HepG2 (cell line): ENCODE measurements around the gene PM20D1. TPM values are rescaled to one million over a fixed set of nuclear protein-coding genes. Genes with fewer than 3 reads are reported as not detected.

ENCODE experiments used
- CEBPG ChIP-seq: IDR thresholded peaks from 2 replicates; pipeline ENCODE4 v1.6.1; 2016
- ELF1 ChIP-seq: sonication (generic); formaldehyde crosslinking; IDR thresholded peaks from 2 replicates; pipeline ENCODE4 v1.4.0; 2020; ENCODE audit warnings: missing genetic modification reagents
- FOSL1 ChIP-seq: sonication (generic); formaldehyde crosslinking; IDR thresholded peaks from 2 replicates; pipeline ENCODE4 v1.9.0; 2021; ENCODE audit warnings: missing genetic modification reagents, borderline replicate concordance
- GABPA ChIP-seq, 2 experiments: IDR thresholded peaks; 2 replicates each; pipeline ENCODE4 v1.6.1; 2011 to 2016; ENCODE audit warnings: low read depth in 2 of 2, low read length in 1 of 2, missing biosample characterization in 1 of 2, missing genetic modification characterization in 1 of 2
- HMG20B ChIP-seq: conservative IDR thresholded peaks from 2 replicates; pipeline ENCODE4 v1.6.1; 2016; ENCODE audit warnings: missing genetic modification reagents, missing compliant biosample characterization
- HNRNPLL ChIP-seq: fragments of 200-400 bp; formaldehyde crosslinking; IDR thresholded peaks from 2 replicates; pipeline ENCODE4 v1.6.1; 2017; ENCODE audit warnings: mild to moderate bottlenecking, low read depth, low read length; ENCODE audit not compliant: poor library complexity, severe bottlenecking
- ISL2 ChIP-seq: sonication (generic); formaldehyde crosslinking; IDR thresholded peaks from 2 replicates; pipeline ENCODE4 v1.5.0; 2020; ENCODE audit warnings: missing genetic modification reagents
- KDM3A ChIP-seq: IDR thresholded peaks from 2 replicates; pipeline ENCODE4 v1.6.1; 2018; ENCODE audit warnings: low read depth, missing compliant biosample characterization
- NBN ChIP-seq: fragments of 450-650 bp; conservative IDR thresholded peaks from 2 replicates; pipeline ENCODE4 v1.6.1; 2017
- POLR2G ChIP-seq: fragments of 200-400 bp; formaldehyde crosslinking; IDR thresholded peaks from 2 replicates; pipeline ENCODE4 v1.6.1; 2018; ENCODE audit warnings: mild to moderate bottlenecking, low read depth, low read length, moderate library complexity
- RFX1 ChIP-seq: fragments of 450-650 bp; IDR thresholded peaks from 2 replicates; pipeline ENCODE4 v1.6.1; 2017
- SNRNP70 ChIP-seq: fragments of 200-400 bp; formaldehyde crosslinking; IDR thresholded peaks from 2 replicates; pipeline ENCODE4 v1.6.1; 2017; ENCODE audit warnings: mild to moderate bottlenecking, low read depth, low read length, moderate library complexity
- XBP1 ChIP-seq: sonication (generic); formaldehyde crosslinking; IDR thresholded peaks from 2 replicates; pipeline ENCODE4 v1.5.0; 2020; ENCODE audit warnings: missing genetic modification reagents
- YEATS4 ChIP-seq: sonication (generic); formaldehyde crosslinking; IDR thresholded peaks from 2 replicates; pipeline ENCODE4 v1.4.0; 2020; ENCODE audit warnings: missing genetic modification reagents, borderline replicate concordance
- ZFP1 ChIP-seq: IDR thresholded peaks from 2 replicates; pipeline ENCODE4 v1.6.1; 2016
- ZFP90 ChIP-seq: sonication (generic); formaldehyde crosslinking; IDR thresholded peaks from 2 replicates; pipeline ENCODE4 v1.8.0; 2022; ENCODE audit warnings: missing genetic modification reagents, mild to moderate bottlenecking, inconsistent platforms, borderline replicate concordance
- ZKSCAN1 ChIP-seq: fragments of 150-350 bp; IDR thresholded peaks from 2 replicates; pipeline ENCODE4 v1.6.1; 2014; ENCODE audit warnings: low read length
- ZNF34 ChIP-seq: sonication (generic); formaldehyde crosslinking; IDR thresholded peaks from 2 replicates; pipeline ENCODE4 v1.4.0; 2020; ENCODE audit warnings: mild to moderate bottlenecking, missing genetic modification reagents, borderline replicate concordance
- ZNF720 ChIP-seq: sonication (generic); formaldehyde crosslinking; IDR thresholded peaks from 2 replicates; pipeline ENCODE4 v1.4.0; 2020; ENCODE audit warnings: missing genetic modification reagents
- ZNF766 ChIP-seq: sonication (generic); formaldehyde crosslinking; IDR thresholded peaks from 2 replicates; pipeline ENCODE4 v1.5.0; 2020; ENCODE audit warnings: missing genetic modification reagents, borderline replicate concordance
- ZSCAN29 ChIP-seq: sonication (generic); formaldehyde crosslinking; conservative IDR thresholded peaks from 2 replicates; pipeline ENCODE4 v1.4.0; 2020; ENCODE audit warnings: mild to moderate bottlenecking, missing genetic modification reagents
- polyA plus RNA-seq, 8 experiments: library from polyadenylated mRNA; depleted of rRNA in 3 of 8; stranded (reverse) in 7 of 8; unstranded in 1 of 8; fragments of >200 nt; fragmentation: Illumina TruSeq in 4 of 8; extraction: Trizol in 4 of 8; gene quantifications; 2 replicates each; pipeline versions ENCODE4 v1.2.1 to v1.2.3, GENCODE V29; 2011 to 2016; ENCODE audit warnings: low read depth in 4 of 8, missing spikeins in 1 of 8, mixed read lengths in 1 of 8; ENCODE audit not compliant: insufficient read depth in 1 of 8
- total RNA-seq, 5 experiments: library from RNA; depleted of rRNA; stranded (reverse); fragments of >200 nt; fragmentation: Illumina TruSeq; extraction: Trizol; gene quantifications; 2 replicates each; pipeline ENCODE4 v1.2.3, GENCODE V29; 2016; ENCODE audit warnings: low read depth in 1 of 5
- TF ChIP-seq, protein P1 (sequence below): sonication (generic); formaldehyde crosslinking; conservative IDR thresholded peaks from 2 replicates; pipeline ENCODE4 v1.4.0; 2020; ENCODE audit warnings: mild to moderate bottlenecking, missing genetic modification reagents, moderate library complexity
- TF ChIP-seq, protein P2 (sequence below): sonication (generic); formaldehyde crosslinking; IDR thresholded peaks from 2 replicates; pipeline ENCODE4 v1.5.0; 2020; ENCODE audit warnings: mild to moderate bottlenecking, low read depth, missing genetic modification reagents, borderline replicate concordance
- TF ChIP-seq, protein P3 (sequence below): sonication (generic); IDR thresholded peaks from 2 replicates; pipeline ENCODE4 v1.6.1; 2016; ENCODE audit warnings: low read depth, borderline replicate concordance
- TF ChIP-seq, protein P4 (sequence below): sonication (generic); formaldehyde crosslinking; IDR thresholded peaks from 2 replicates; pipeline ENCODE4 v1.4.0; 2020; ENCODE audit warnings: missing genetic modification reagents

Gene PM20D1
- total and polyA plus RNA-seq, 2 of the 13 experiments (the other 11 are each of a cell fraction or from before 2014, with no cell fraction given), result not detected

DNA sequence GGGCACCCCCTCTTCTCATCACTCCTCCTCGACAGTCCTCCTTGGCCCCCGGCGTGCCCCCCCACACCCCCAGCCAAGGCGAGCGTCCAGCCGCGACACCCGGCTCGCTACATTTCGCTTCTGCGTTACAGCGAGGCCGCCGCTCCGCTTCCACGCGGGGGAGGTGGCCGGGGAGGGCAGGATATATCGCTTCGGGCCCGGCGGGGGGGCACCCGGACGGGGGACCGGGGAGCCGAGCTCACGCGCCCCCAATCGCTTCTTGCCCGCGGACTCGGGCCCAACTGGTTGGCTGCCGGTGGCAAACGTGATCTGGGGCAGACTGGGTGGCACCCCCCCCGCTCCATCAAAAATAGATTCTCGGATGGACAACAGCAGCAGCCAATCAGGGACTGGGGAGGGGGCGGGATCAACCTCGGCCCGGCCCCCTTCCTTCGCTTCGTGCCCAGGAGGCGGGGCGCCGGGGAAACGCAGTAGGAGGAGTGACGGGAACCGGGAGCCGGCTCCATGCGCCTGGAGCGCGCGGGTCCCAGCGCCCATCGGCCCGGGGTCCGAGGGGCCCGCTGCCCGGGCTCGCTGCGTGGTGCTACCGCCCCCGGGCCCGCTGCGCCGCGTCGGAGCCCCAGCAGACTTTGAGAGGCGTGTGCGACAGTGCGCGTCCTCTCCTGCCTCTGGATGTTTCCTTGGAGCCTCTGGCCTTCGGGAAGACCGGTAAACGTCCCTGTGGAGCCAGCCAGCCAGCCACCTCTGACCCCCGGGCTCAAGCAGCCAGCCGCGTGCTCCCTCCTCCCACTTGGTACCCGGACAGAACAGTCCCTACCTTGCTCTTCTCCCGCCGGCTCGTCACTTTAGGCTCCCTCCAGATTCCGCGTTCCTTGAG is 36.8 kb downstream of the PM20D1 start, which contains the start of gene SLC41A1 (continued):
- TF ChIP-seq, protein P1, sequence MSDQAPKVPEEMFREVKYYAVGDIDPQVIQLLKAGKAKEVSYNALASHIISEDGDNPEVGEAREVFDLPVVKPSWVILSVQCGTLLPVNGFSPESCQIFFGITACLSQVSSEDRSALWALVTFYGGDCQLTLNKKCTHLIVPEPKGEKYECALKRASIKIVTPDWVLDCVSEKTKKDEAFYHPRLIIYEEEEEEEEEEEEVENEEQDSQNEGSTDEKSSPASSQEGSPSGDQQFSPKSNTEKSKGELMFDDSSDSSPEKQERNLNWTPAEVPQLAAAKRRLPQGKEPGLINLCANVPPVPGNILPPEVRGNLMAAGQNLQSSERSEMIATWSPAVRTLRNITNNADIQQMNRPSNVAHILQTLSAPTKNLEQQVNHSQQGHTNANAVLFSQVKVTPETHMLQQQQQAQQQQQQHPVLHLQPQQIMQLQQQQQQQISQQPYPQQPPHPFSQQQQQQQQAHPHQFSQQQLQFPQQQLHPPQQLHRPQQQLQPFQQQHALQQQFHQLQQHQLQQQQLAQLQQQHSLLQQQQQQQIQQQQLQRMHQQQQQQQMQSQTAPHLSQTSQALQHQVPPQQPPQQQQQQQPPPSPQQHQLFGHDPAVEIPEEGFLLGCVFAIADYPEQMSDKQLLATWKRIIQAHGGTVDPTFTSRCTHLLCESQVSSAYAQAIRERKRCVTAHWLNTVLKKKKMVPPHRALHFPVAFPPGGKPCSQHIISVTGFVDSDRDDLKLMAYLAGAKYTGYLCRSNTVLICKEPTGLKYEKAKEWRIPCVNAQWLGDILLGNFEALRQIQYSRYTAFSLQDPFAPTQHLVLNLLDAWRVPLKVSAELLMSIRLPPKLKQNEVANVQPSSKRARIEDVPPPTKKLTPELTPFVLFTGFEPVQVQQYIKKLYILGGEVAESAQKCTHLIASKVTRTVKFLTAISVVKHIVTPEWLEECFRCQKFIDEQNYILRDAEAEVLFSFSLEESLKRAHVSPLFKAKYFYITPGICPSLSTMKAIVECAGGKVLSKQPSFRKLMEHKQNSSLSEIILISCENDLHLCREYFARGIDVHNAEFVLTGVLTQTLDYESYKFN, result no peak
- TF ChIP-seq, protein P2, sequence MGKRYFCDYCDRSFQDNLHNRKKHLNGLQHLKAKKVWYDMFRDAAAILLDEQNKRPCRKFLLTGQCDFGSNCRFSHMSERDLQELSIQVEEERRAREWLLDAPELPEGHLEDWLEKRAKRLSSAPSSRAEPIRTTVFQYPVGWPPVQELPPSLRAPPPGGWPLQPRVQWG (CRISPR knock-in tag), result no peak
- TF ChIP-seq ZNF720 (CRISPR knock-in tag) (no peak), POLR2G (no peak), ZFP90 (peak; percentile 48; the same call in 1 of the 2 replicates), HNRNPLL (peak; percentile 65), KDM3A (0 out of 2 replicates have a peak, but pooled peaks have one; percentile 18), ELF1 (CRISPR knock-in tag) (no peak), ISL2 (CRISPR knock-in tag) (no peak), GABPA (IDR thresholded peaks at IDR 0.05; ENCODE audit: low read depth, low read length) (no peak), GABPA (CRISPR knock-in tag; IDR thresholded peaks at IDR 0.05; ENCODE audit: low read depth) (no peak), HMG20B (no peak), ZFP1 (no peak), YEATS4 (0 out of 2 replicates have a peak, but pooled peaks have one; percentile 11), ZKSCAN1 (no peak), XBP1 (no peak), NBN (no peak), FOSL1 (CRISPR knock-in tag) (no peak), RFX1 (no peak), SNRNP70 (no peak), ZNF34 (no peak), ZSCAN29 (CRISPR knock-in tag) (no peak), CEBPG (CRISPR knock-in tag) (no peak), ZNF766 (CRISPR knock-in tag) (0 out of 2 replicates have a peak, but pooled peaks have one; percentile 31)
- TF ChIP-seq, protein P3, sequence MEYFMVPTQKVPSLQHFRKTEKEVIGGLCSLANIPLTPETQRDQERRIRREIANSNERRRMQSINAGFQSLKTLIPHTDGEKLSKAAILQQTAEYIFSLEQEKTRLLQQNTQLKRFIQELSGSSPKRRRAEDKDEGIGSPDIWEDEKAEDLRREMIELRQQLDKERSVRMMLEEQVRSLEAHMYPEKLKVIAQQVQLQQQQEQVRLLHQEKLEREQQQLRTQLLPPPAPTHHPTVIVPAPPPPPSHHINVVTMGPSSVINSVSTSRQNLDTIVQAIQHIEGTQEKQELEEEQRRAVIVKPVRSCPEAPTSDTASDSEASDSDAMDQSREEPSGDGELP, result no peak; the same call in 1 of the 2 replicates
- TF ChIP-seq, protein P4, sequence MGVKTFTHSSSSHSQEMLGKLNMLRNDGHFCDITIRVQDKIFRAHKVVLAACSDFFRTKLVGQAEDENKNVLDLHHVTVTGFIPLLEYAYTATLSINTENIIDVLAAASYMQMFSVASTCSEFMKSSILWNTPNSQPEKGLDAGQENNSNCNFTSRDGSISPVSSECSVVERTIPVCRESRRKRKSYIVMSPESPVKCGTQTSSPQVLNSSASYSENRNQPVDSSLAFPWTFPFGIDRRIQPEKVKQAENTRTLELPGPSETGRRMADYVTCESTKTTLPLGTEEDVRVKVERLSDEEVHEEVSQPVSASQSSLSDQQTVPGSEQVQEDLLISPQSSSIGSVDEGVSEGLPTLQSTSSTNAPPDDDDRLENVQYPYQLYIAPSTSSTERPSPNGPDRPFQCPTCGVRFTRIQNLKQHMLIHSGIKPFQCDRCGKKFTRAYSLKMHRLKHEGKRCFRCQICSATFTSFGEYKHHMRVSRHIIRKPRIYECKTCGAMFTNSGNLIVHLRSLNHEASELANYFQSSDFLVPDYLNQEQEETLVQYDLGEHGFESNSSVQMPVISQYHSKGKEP (CRISPR knock-in tag), result no peak
